ENCODE results near the gene VAPA. TPM values are rescaled to one million over a fixed set of nuclear protein-coding genes. Genes with fewer than 3 reads are reported as not detected.
A peak's percentile ranks its signal among the peaks of the same experiment; 100 is the strongest.

VAPA gene
- total and polyA plus RNA-seq, 2 of the 4 experiments (the other 2 are of a cell fraction) = 199 to 206 TPM

DNA sequence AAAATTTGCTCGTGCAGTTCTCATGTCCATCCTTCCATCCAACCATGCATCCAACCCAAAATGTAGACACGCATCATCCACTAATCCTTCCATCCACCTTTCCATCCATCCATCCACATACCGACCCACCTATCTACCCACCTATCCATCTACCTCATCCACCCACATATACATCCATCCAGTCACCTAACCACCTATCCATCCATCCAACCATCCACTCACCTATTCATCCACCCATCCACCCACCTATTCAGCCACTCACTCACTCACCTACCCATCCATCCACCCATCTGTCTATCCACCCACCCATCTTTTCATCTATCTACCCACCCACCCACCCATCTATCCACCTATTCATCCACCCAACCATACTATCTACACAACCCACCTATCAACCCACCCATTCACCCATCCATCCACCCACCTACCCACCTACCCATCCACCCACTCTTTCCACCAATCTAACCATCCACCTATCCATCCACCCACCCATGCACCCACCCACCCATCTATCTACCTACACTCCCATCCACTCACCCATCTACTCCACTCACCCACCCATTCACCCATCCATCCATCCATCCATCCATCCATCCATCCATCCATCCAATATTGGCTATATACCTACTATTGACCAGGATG is 94.3 kb downstream of the VAPA start:
- no peak overlapping the region for H2BK120ac ChIP-seq (ENCODE audit: low read depth, low read length)
- H2BK5ac ChIP-seq (ENCODE audit: low read depth, low read length, poor library complexity, severe bottlenecking) = no peak overlapping the region
- H3K23ac ChIP-seq (ENCODE audit: low read depth, low read length) = no peak overlapping the region
- H3K56ac ChIP-seq (ENCODE audit: extremely low read depth, insufficient read depth, low read length) = no peak overlapping the region
- no peaks in the 10 kb centered on the region for H3K9me3 ChIP-seq (ENCODE audit: control insufficient read depth, insufficient read depth, low read length)
- ATAC-seq (ENCODE audit: low read depth) (no peak), DNase-seq (no peak)
- H3K36me3 ChIP-seq (ENCODE audit: control insufficient read depth, insufficient read depth, low read length) = no peaks in the 10 kb centered on the region
- TF ChIP-seq MXI1 (IDR thresholded peaks at IDR 0.05; ENCODE audit: borderline replicate concordance, low read depth, low read length) = no peak
- no peak for TF ChIP-seq MAFK (IDR thresholded peaks at IDR 0.05; ENCODE audit: low read depth, low read length)
- TF ChIP-seq, protein P1, sequence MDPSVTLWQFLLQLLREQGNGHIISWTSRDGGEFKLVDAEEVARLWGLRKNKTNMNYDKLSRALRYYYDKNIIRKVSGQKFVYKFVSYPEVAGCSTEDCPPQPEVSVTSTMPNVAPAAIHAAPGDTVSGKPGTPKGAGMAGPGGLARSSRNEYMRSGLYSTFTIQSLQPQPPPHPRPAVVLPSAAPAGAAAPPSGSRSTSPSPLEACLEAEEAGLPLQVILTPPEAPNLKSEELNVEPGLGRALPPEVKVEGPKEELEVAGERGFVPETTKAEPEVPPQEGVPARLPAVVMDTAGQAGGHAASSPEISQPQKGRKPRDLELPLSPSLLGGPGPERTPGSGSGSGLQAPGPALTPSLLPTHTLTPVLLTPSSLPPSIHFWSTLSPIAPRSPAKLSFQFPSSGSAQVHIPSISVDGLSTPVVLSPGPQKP (IDR thresholded peaks at IDR 0.05; ENCODE audit: borderline replicate concordance, low read depth, low read length) = no peak
- no peak for TF ChIP-seq MAZ (IDR thresholded peaks at IDR 0.05; ENCODE audit: borderline replicate concordance, low read depth, low read length)
- TF ChIP-seq RFX5 (IDR thresholded peaks at IDR 0.05; ENCODE audit: low read depth, low read length) = no peak
- no peak for TF ChIP-seq NFE2L2 (IDR thresholded peaks at IDR 0.05; ENCODE audit: low read depth, low read length)
- TF ChIP-seq, protein P2, sequence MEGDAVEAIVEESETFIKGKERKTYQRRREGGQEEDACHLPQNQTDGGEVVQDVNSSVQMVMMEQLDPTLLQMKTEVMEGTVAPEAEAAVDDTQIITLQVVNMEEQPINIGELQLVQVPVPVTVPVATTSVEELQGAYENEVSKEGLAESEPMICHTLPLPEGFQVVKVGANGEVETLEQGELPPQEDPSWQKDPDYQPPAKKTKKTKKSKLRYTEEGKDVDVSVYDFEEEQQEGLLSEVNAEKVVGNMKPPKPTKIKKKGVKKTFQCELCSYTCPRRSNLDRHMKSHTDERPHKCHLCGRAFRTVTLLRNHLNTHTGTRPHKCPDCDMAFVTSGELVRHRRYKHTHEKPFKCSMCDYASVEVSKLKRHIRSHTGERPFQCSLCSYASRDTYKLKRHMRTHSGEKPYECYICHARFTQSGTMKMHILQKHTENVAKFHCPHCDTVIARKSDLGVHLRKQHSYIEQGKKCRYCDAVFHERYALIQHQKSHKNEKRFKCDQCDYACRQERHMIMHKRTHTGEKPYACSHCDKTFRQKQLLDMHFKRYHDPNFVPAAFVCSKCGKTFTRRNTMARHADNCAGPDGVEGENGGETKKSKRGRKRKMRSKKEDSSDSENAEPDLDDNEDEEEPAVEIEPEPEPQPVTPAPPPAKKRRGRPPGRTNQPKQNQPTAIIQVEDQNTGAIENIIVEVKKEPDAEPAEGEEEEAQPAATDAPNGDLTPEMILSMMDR (conservative IDR thresholded peaks at IDR 0.05; ENCODE audit: low read depth, low read length) = no peak
- TF ChIP-seq RAD21 (IDR thresholded peaks at IDR 0.05; ENCODE audit: low read length) = no peak
- TF ChIP-seq BHLHE40 (IDR thresholded peaks at IDR 0.05; ENCODE audit: low read depth, low read length) = no peak
- no peak for TF ChIP-seq SMC3 (IDR thresholded peaks at IDR 0.05; ENCODE audit: low read depth, low read length)
- no peak for TF ChIP-seq FOS (IDR thresholded peaks at IDR 0.05; ENCODE audit: low read depth, low read length)
- intact Hi-C loops (cut with micrococcal nuclease) = loop anchor here (10.0 kb wide), 1 partner anchor 367 kb away; no protein-coding TSS in a partner anchor
- no peak overlapping the region for H4K91ac ChIP-seq (ENCODE audit: insufficient read depth, low read depth, low read length)
- in situ Hi-C loops (cut with MboI; ENCODE audit: low sequenced_read_pairs) = no loop called here
- no peak overlapping the region for H2BK15ac ChIP-seq (ENCODE audit: low read depth, low read length)
- no peak overlapping the region for H3K4me2 ChIP-seq (ENCODE audit: low read depth, low read length)
- WGBS, 2 experiments (ENCODE audit: extremely low coverage in 2 of 2, insufficient read length in 1 of 2) = 93 to 96% methylated on average over 2 to 3 of the region's 3 CpGs
- H4K8ac ChIP-seq (ENCODE audit: low read depth in 2 of 2, low read length in 2 of 2) = no peak overlapping the region
- H3K27me3 ChIP-seq (ENCODE audit: control insufficient read depth, insufficient read depth, low read length) = peaks cover 8% of the 10 kb centered on the region
- ChIA-PET CTCF (no interaction called here), POLR2A (ENCODE audit: unreplicated experiment) (no interaction called here)
- H3K9me1 ChIP-seq (ENCODE audit: insufficient read depth, low read length) = no peaks in the 10 kb centered on the region; the same call in 1 of the 2 replicates
- no peak overlapping the region for H3K4ac ChIP-seq (ENCODE audit: low read depth, low read length)
- dilution Hi-C loops (cut with HindIII; ENCODE audit: low sequenced_read_pairs, unreplicated experiment) = no loop called here
- no peak overlapping the region for H2AK9ac ChIP-seq (replicated peaks; ENCODE audit: low read depth, low read length, poor library complexity)
- H3K14ac ChIP-seq (replicated peaks; ENCODE audit: low read depth, low read length) = no peak overlapping the region
- no peak overlapping the region for H4K5ac ChIP-seq (ENCODE audit: low read depth, low read length)
- no peak overlapping the region for H3K9ac ChIP-seq (ENCODE audit: low read depth, low read length)
- no peaks in the 10 kb centered on the region for H3K79me1 ChIP-seq (ENCODE audit: low read depth in 1 of 2, low read length in 2 of 2)
- no peak overlapping the region for H2AFZ ChIP-seq (replicated peaks; ENCODE audit: low read length, poor library complexity)
- no TSS peak for BruUV-seq (replicated peaks)
- H4K20me1 ChIP-seq (ENCODE audit: insufficient read depth, low read length) = no peaks in the 10 kb centered on the region
- peaks cover 6% of the 10 kb centered on the region; the same call in 1 of the 2 replicates for H3K4me1 ChIP-seq (ENCODE audit: control insufficient read depth, insufficient read depth, low read length)
- H3K27ac ChIP-seq (ENCODE audit: insufficient read depth, low read length) = no peak overlapping the region
- no peak overlapping the region for H2BK20ac ChIP-seq (ENCODE audit: low read depth, low read length)
- peak overlapping the region; percentile 19; the same call in 1 of the 2 replicates for H2AK5ac ChIP-seq (ENCODE audit: low read depth, low read length)
- H3K18ac ChIP-seq (ENCODE audit: low read depth, low read length) = no peak overlapping the region
- H3K4me3 ChIP-seq (ENCODE audit: insufficient read depth, low read depth, low read length) = no peak overlapping the region

Measured in IMR-90 (cell line).